Psoas muscle (tissue), 8 donors: ENCODE results near the gene RRM1. TPM values are rescaled to one million over a fixed set of nuclear protein-coding genes. Genes with fewer than 3 reads are reported as not detected.

ENCODE experiments used
- ATAC-seq, 4 donors: fragments of 200-7000 bp; cut with Tn5 transposase; one replicate each; pipeline ENCODE4 v1.9.1; 2020; ENCODE audit warnings: moderate library complexity in 3 of 4, mild to moderate bottlenecking in 2 of 4
- DNase-seq, 2 donors: peaks; one replicate each; pipeline ENCODE4 v3.0.0-alpha.2; 2020
- H3K27ac ChIP-seq: fragments of 200-600 bp; one replicate; pipeline ENCODE4 v1.8.0; 2022
- H3K27me3 ChIP-seq, 3 donors: fragments of 200-600 bp in 1 of 3; one replicate each; pipeline versions ENCODE4 v1.6.1 to v1.8.0; 2013 to 2022; ENCODE audit warnings: low read length in 2 of 3, mild to moderate bottlenecking in 2 of 3, moderate library complexity in 1 of 3; ENCODE audit not compliant: insufficient read depth in 3 of 3
- H3K36me3 ChIP-seq, 2 donors: fragments of 200-600 bp in 1 of 2; one replicate each; pipeline versions ENCODE4 v1.6.1 to v1.8.0; 2013 to 2022; ENCODE audit warnings: low read depth in 1 of 2, mild to moderate bottlenecking in 1 of 2, moderate library complexity in 1 of 2; ENCODE audit not compliant: insufficient read depth in 1 of 2
- H3K4me1 ChIP-seq: fragments of 200-600 bp; one replicate; pipeline ENCODE4 v1.8.0; 2022
- H3K4me3 ChIP-seq: fragments of 200-600 bp; one replicate; pipeline ENCODE4 v1.8.0; 2022; ENCODE audit warnings: mild to moderate bottlenecking
- H3K9me3 ChIP-seq: fragments of 200-600 bp; one replicate; pipeline ENCODE4 v1.8.0; 2022
- WGBS, 3 donors: extraction: QIAGEN DNeasy Blood & Tissue Kit; methylation state at CpG; one replicate each; pipeline versions ENCODE4 v1.1.6 to v1.1.7; 2013; 5-methylcytosine and 5-hydroxymethylcytosine counted together
- intact Hi-C, 2 donors: fragments of 100-400 bp; cut with DNase I; formaldehyde crosslinking; loops; one replicate each; pipeline versions ENCODE4 v1.11.0 to v1.14.2; 2022
- polyA plus RNA-seq, 3 donors: library from polyadenylated mRNA; stranded (reverse); fragments of 200-250 nt; gene quantifications; one replicate each; pipeline ENCODE4 v1.2.3, GENCODE V29; 2013
- total RNA-seq, 4 donors: library from RNA; stranded (reverse); fragmentation: NEBNext Ultra II Directional in 2 of 4; extraction: Animal tissue kit (Norgen Biotek cat#: 25700) in 2 of 4; gene quantifications; one replicate each; pipeline versions ENCODE4 v1.2.1 to v1.2.4, GENCODE V29; 2021 to 2023
- TF ChIP-seq, protein P1 (sequence below): fragments of 200-600 bp; IDR thresholded peaks from one replicate; pipeline ENCODE4 v1.8.0; 2022; ENCODE audit warnings: antibody characterized with exemption
- donor health status: healthy with polysubstance abuse.
- donor health status: DM: no; HTN: no; CAD: no; lungs with moderate emphysema.
- donor health status: Bipolar disorder and iron deficiency.
- donor health status: healthy.
- donor health status: DM: yes; HTN: yes; CAD: no.
- donor health status: DM: no; HTN: no; CAD: no.
- donor health status: DM: no; HTN: no; CAD: no.
- donor health status: DM: yes; HTN: yes; CAD: no.

Gene RRM1
- total and polyA plus RNA-seq, 7 donors = 11.3 to 45.8 (median 31.0) TPM

GRCh38 chr11:4186464-4187054 is 92.0 kb downstream of the RRM1 start:
- intact Hi-C loops = loop anchor here in 1 of 2 donors (1.0 to 10.0 kb wide), 4 partner anchors 308 to 818 kb away; no protein-coding TSS in a partner anchor
- ATAC-seq (no peak), DNase-seq (no peak)
- WGBS, 3 donors = 40 to 44% (median 43%) methylated on average over 9 of the region's 9 CpGs
- Histone ChIP-seq H3K36me3 (no peaks in the 10 kb centered on the region), H3K4me1 (peaks cover 12% of the 10 kb centered on the region), H3K27ac (no peak overlapping the region), H3K4me3 (peak overlapping the region; percentile 75), H3K27me3 (no peaks in the 10 kb centered on the region), H3K9me3 (no peaks in the 10 kb centered on the region)
- TF ChIP-seq, protein P1, sequence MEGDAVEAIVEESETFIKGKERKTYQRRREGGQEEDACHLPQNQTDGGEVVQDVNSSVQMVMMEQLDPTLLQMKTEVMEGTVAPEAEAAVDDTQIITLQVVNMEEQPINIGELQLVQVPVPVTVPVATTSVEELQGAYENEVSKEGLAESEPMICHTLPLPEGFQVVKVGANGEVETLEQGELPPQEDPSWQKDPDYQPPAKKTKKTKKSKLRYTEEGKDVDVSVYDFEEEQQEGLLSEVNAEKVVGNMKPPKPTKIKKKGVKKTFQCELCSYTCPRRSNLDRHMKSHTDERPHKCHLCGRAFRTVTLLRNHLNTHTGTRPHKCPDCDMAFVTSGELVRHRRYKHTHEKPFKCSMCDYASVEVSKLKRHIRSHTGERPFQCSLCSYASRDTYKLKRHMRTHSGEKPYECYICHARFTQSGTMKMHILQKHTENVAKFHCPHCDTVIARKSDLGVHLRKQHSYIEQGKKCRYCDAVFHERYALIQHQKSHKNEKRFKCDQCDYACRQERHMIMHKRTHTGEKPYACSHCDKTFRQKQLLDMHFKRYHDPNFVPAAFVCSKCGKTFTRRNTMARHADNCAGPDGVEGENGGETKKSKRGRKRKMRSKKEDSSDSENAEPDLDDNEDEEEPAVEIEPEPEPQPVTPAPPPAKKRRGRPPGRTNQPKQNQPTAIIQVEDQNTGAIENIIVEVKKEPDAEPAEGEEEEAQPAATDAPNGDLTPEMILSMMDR = no peak

- TF ChIP-seq, protein P1 = peak; percentile 98
- no peaks in the 10 kb centered on the region for H3K9me3 ChIP-seq
- intact Hi-C loops = loop anchor here in 1 of 2 donors (1.0 to 10.0 kb wide), 4 partner anchors 307 to 817 kb away; no protein-coding TSS in a partner anchor
- no peaks in the 10 kb centered on the region for H3K36me3 ChIP-seq
- ATAC-seq (peak; percentile 90 to 98 (median 95)), DNase-seq (peak; percentile 93 to 95)
- no peak overlapping the region for H3K27ac ChIP-seq
- peak overlapping the region; percentile 75 for H3K4me3 ChIP-seq
- H3K27me3 ChIP-seq = no peaks in the 10 kb centered on the region
- 0 to 1% (median 1%) methylated on average over 65 to 83 of the region's 83 CpGs for WGBS, 3 donors
- peaks cover 12% of the 10 kb centered on the region for H3K4me1 ChIP-seq
Observed at GRCh38 chr11:4187055-4187988, 92.7 kb downstream of the RRM1 start.

Other genes with a start within 250 kb of the RRM1 start
- 100 to 1,000 TPM in 3 of 4 donors, 10 to 100 TPM in 1; 97.5 to 147 (median 112) TPM for gene STIM1, start 239.1 kb upstream of the RRM1 start, total RNA-seq
- 100 to 1,000 TPM in 1 of 3 donors, 10 to 100 TPM in 2; 52.1 to 133 (median 66.4) TPM for gene STIM1, start 239.1 kb upstream of the RRM1 start, polyA plus RNA-seq